ENCODE measurements around the gene MINDY4.

- TF ChIP-seq CTCF (IDR thresholded peaks at IDR 0.05) (no peak), POLR2A (IDR thresholded peaks at IDR 0.05) (no peak), EP300 (IDR thresholded peaks at IDR 0.05) (no peak), POLR2AphosphoS5 (IDR thresholded peaks at IDR 0.05) (no peak)
These were observed 79.2 kb downstream of the MINDY4 start for GRCh38 chr7:30850426-30850825.
